GM12865 (cell line): Measurements from ENCODE around the gene PDE9A.
"Not testable (repeated sequence)": the region's sequence is repeated elsewhere in the genome, so short reads cannot be mapped to it uniquely, and the experiment has no call there.

Source experiments
- DNase-seq: peaks from one replicate; pipeline ENCODE4 v3.0.0; 2010; ENCODE audit warnings: low read depth
- H3K4me3 ChIP-seq: 2 replicates; pipeline ENCODE4 v1.5.1; 2011; ENCODE audit warnings: mild to moderate bottlenecking, low read depth, low read length, control low read depth
- TF ChIP-seq, protein P1 (sequence below): IDR thresholded peaks from 2 replicates; pipeline ENCODE4 v1.5.1; 2011; ENCODE audit warnings: low read length, control low read depth, low read depth, inconsistent platforms; ENCODE audit not compliant: insufficient read depth; ENCODE audit errors: missing control alignments

The PDE9A gene

DNA sequence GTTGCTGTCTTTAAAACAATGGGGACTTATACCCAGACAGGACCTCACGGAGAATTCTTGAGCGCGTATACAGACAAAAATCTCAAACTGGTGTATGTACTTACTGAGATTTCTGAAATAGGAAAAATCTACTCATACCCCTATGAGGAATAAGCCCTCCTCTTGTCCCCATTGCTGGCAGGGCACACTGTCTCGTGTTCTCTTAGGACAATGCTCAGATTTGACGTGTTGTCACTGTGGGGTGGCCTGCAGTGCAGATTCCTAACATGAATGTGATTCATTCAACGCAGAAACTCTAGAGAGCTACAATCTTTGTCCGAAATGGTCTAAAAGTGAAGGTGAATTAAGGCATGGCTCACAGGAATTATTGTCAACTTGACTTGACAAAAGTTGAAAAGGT is 31.1 kb upstream of the PDE9A start:
- no peak overlapping the region for H3K4me3 ChIP-seq
- DNase-seq, result no peak
- TF ChIP-seq, protein P1, sequence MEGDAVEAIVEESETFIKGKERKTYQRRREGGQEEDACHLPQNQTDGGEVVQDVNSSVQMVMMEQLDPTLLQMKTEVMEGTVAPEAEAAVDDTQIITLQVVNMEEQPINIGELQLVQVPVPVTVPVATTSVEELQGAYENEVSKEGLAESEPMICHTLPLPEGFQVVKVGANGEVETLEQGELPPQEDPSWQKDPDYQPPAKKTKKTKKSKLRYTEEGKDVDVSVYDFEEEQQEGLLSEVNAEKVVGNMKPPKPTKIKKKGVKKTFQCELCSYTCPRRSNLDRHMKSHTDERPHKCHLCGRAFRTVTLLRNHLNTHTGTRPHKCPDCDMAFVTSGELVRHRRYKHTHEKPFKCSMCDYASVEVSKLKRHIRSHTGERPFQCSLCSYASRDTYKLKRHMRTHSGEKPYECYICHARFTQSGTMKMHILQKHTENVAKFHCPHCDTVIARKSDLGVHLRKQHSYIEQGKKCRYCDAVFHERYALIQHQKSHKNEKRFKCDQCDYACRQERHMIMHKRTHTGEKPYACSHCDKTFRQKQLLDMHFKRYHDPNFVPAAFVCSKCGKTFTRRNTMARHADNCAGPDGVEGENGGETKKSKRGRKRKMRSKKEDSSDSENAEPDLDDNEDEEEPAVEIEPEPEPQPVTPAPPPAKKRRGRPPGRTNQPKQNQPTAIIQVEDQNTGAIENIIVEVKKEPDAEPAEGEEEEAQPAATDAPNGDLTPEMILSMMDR, result no peak

- no peak overlapping the region for H3K4me3 ChIP-seq
- no peak for DNase-seq
- TF ChIP-seq, protein P1, result no peak
Measured at GRCh38 chr21:42623694-42624093, 29.7 kb upstream of the PDE9A start.

DNA sequence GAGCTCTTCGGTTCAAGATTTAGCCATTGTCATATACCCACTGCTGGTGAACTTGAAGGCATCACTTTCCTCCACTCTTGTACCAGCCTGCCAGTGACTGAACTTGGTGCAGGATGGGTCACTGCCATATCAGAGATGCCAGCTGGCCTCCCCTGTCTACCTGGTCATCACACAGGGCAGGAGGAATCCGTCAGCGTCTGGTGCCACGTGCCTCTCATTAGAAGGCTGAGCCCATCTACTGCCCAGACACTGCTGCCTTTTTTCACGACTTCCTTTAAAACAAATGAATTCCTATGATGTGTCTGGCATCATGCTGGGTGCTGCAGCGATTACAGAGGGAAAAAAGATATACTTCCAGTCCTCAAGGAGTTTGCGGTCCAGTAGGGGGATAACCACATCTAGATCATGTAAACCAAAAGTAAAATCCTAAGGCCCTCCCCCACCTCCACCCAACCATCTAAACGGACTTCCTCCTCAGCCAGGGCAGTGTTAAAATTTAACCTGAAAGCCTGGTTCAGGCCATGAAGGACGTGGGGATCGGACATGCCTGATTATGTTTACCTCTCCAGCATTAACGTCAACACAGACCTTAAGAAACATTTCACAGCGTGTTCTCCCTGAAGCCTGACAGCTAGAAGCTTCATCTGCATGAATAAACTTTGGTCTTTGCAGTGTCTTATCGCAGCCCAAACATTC is 29.2 kb upstream of the PDE9A start:
- TF ChIP-seq, protein P1, result no peak
- DNase-seq, result no peak
- H3K4me3 ChIP-seq, result no peak overlapping the region

DNA sequence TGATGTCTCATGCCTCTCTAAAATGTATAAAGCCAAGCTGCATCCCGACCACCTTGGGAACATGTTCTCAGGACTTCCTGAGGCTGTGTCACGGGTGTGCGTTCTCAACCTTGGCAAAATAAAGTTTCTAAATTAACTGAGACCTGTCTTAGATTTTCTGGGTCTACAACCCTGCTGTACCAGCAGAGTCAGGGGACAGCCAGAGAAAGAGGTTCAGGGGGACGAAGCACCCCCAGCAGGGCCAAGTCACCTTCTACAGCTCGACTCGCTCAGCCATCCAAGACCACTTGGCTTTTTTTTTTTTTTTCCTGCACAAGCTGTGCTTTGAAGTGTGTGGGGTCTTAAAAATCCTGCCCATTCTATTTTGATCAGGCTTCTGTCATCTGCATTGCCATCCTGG is 28.5 kb upstream of the PDE9A start:
- H3K4me3 ChIP-seq, result no peak overlapping the region
- no peak for DNase-seq
- TF ChIP-seq, protein P1, result no peak

GRCh38 chr21:42626171-42626570 is 27.2 kb upstream of the PDE9A start:
- no peak overlapping the region for H3K4me3 ChIP-seq
- TF ChIP-seq, protein P1, result no peak
- no peak for DNase-seq

- H3K4me3 ChIP-seq, result no peak overlapping the region
- no peak for DNase-seq
- TF ChIP-seq, protein P1, result no peak
Measured at GRCh38 chr21:42627527-42628289, 25.7 kb upstream of the PDE9A start.

- DNase-seq, H3K4me3 ChIP-seq: not testable (repeated sequence)
Measured at GRCh38 chr21:42628466-42629061, 24.9 kb upstream of the PDE9A start.
